NCI-H82 treated with DMSO at 0.1 percent for 48 hours (cell line): ENCODE data around the gene UNC13D.
"Not testable (repeated sequence)": the region's sequence is repeated elsewhere in the genome, so short reads cannot be mapped to it uniquely, and the experiment has no call there.

Experiments used
- DNase-seq: peaks from one replicate; lab custom pipeline; 2025; ENCODE audit not compliant: unreplicated experiment; lab: John Stamatoyannopoulos, UW

Gene UNC13D

GRCh38 chr17:75822119-75822799 is 21.9 kb downstream of the UNC13D start:
- no peak for DNase-seq

- no peak for DNase-seq
Observed at GRCh38 chr17:75821552-75821951, 22.7 kb downstream of the UNC13D start.

- no peak for DNase-seq
Observed at GRCh38 chr17:75820094-75821080, 23.8 kb downstream of the UNC13D start.

- DNase-seq = no peak
Observed at GRCh38 chr17:75819678-75820077, 24.5 kb downstream of the UNC13D start.

- no peak for DNase-seq
Observed at GRCh38 chr17:75819116-75819515, 25.1 kb downstream of the UNC13D start.

GRCh38 chr17:75818326-75818885 is 25.8 kb downstream of the UNC13D start:
- DNase-seq = no peak

GRCh38 chr17:75817571-75817970 is 26.6 kb downstream of the UNC13D start:
- DNase-seq = no peak

DNA sequence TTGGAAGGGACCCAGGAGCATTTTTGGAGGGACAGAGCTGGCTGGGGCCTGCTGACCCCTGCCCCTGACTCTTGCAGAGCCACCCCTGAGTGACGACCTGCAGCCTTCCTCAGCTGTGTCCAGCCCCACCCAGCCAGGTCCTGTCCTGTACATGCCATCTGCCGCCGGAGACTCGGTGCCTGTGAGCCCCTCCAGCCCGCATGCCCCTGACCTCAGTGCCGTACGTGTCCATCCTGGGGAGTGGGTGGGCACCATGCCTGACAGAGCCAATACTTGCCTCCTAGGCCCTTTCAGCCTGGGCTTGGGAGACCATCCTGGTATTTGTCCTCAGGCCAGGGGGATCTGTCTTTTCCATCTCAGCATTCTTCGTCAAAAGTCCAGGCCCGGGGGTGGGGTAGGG is 27.5 kb downstream of the UNC13D start:
- DNase-seq = no peak

DNA sequence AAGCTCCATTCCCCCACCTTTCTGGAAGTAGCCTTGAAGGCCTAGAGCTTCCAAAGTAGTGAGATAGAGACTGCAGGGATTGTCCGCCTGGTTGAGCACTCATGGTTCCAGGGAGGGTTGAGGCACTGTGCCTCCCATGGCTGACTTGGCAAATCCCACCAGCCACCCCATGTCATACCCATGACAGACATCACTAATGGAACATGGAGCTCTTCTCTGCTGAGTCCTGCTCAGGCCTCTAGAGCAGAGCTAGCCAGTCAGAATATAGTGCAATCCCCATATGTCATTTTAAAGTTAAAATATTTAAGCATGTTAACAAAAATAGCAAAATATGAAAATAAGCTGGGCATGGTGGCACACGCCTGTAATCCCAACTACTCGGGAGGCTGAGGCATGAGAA is 28.8 kb downstream of the UNC13D start:
- no peak for DNase-seq

DNA sequence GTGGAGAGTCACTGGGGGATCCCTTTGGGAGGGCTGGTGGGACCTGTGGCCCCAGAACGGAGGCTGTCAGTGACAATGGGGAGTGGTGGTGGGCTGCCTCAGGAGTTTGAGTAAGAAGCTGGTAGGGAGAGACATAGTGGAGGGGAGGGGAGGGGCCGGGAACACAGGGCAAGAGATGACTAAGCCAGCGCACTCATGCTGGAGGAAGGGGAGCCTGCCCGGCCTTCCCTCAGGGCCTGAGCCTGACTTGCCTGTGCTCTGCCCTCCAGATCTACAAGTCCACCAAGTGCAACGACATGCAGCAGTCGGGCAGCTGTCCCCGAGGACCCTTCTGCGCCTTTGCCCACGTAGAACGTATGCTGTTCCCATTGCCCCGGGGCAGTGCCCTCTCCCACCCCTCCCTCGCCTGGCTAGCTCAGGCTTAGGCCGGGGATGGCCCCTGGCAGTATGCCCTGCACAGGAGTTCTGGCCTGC is 29.3 kb downstream of the UNC13D start:
- DNase-seq = no peak

DNA sequence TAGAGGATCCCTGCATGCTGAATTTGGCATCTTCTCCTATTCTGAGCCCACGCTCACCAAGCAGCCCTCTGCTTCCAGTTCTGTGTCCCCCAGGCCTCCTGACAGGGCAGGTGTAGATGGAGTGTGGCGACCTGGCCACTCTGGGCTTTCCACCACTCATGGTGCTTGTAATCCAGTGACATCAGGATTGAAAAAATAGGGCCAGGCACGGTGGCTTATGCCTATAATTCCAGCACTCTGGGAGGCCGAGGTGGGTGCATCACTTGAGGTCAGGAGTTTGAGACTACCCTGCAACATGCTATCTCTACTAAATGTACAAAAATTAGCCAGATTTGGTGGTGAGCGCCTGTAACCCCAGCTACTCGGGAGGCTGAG is 30.2 kb downstream of the UNC13D start:
- DNase-seq = no peak

DNA sequence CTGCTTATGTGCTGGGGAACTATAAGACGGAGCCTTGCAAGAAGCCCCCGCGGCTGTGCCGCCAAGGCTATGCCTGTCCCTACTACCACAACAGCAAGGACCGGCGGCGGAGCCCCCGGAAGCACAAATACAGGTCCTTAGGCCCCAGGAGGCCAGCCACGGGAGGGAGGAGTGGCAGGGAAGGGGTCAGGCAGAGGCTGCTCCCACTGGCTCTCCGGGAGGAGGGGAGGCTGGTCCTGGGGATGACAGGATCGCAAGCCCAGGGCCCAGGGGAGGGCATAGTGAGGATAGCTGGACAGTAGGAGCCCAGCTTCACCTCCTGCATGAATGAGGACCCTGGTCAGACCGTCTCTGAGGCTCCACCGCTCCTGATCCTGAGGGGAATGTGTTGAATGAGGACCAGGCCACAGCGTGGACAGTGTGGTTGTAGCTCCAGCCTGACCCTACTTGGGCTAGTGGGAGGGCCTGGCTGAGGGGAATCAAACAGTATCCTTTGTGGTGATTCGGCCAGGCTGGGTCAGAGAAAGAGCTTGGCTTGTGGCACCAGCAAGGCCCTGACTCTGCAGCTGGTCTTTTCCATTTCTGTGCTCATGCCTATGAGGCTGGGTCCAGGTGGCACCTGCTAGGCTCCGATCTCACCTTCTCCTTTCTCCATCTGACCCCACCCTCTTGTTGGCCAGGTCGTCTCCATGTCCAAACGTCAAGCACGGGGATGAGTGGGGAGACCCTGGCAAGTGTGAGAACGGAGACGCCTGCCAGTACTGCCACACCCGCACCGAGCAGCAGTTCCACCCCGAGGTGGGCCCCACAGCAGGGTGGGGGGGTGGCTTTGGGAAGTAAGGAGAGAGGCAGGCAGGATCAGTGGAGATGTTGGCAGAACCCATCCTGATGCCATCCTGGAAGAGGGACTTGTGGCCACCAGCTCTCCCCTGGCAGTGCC is 30.9 kb downstream of the UNC13D start:
- DNase-seq = no peak

- no peak for DNase-seq
Observed at GRCh38 chr17:75812096-75813013, 31.8 kb downstream of the UNC13D start.

- no peak for DNase-seq
Observed at GRCh38 chr17:75811174-75811573, 33.0 kb downstream of the UNC13D start.

DNA sequence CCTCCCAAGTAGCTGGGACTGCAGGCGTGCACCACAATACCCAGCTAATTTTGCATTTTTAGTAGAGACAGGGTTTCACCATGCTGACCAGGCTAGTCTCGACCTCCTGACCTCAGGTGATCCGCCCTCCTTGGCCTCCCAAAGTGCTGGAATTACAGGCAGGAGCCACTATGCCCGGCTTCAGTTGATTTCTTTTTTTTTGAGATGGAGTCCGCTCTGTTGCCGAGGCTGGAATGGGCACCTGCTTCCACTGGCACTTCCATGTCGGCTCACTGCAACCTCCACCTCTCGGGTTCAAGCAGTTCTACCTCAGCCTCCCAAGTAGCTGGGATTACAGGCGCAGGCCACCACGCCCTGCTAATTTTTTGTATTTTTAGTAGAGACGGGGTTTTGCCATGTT is 33.4 kb downstream of the UNC13D start:
- DNase-seq = not testable (repeated sequence)

GRCh38 chr17:75810216-75810615 is 34.0 kb downstream of the UNC13D start:
- DNase-seq = no peak

- no peak for DNase-seq
Observed at GRCh38 chr17:75809631-75810111, 34.5 kb downstream of the UNC13D start.

DNA sequence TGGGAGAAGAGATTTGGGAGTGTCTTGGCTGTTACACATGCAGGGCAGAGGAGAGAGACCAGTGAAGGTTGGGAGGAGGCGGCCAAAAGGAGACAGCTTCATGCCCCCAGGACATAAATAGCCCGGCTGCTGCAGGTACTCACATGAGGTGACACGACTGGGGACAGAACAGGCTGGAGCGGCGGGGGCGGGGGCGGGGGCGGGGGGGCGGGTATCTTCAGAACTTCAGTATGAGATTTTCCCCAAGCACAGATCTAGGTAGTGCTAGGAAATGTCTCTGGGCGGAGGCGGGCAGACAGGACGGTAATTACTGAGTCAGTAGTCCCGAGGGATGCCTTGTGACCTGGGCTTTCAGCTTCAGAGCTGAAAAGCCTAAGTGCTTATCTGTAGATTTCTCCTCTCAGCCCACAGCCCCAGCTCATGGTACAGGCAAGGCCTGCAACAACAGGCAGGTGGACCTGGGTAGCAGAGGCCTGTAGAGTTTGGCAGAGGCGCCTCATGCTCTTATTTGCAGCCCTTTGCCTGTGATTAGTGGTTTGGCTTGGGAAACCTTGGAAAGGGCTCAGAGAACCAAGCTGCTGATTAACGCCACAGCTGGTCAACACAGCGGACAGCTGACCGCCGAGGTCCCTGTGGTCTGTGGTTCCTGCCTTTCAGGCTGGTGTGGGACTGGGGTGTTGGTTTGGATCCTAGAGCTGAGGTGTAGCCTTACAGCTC is 35.1 kb downstream of the UNC13D start:
- DNase-seq = no peak

DNA sequence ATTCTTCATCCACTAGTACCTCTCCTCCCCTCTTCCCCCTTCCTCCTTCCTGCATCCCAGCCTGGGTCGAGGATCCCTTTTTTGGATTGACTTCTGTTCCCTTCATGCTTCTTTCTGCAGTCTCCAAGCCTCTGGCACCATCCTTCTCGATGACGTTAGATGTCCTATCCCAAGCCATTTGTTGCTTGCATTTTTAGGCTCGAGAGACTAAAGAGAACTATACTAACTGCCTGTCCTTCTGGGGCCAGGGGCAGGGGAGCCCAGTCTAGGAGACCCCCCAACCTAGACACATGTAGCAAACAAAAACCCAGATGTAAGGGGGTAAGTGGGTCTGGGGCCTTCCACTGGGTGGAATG is 35.7 kb downstream of the UNC13D start:
- DNase-seq = no peak
